HepG2 (cell line): Measurements from ENCODE around the gene ABHD17A. TPM values are rescaled to one million over a fixed set of nuclear protein-coding genes. Genes with fewer than 3 reads are reported as not detected.

Experiments used
- ATAC-seq: fragments of 200-7000 bp; cut with Tn5 transposase; 3 replicates; pipeline ENCODE4 v1.9.1; 2020; ENCODE audit warnings: mild to moderate bottlenecking, moderate library complexity
- BruUV-seq: library from RNA; stranded (reverse); fragments of 400-500 nt; replicated peaks from 2 replicates; lab custom pipeline; 2021; lab: Mats Ljungman, UMichigan
- CTCF ChIA-PET: fragments of 300-600 bp; formaldehyde crosslinking; extraction: SDS; loops from one replicate; lab custom pipeline; 2021; ENCODE audit warnings: low total read pairs, inconsistent platforms, low intra/inter-chr PET ratio; lab: Yijun Ruan, JAX
- POLR2A ChIA-PET: fragments of 350-600 bp; sonication (Branson Sonifier 250); formaldehyde crosslinking; loops from one replicate; lab custom pipeline; 2020; ENCODE audit warnings: antibody characterized with exemption, inconsistent platforms; lab: Yijun Ruan, JAX
- DNase-seq: peaks from one replicate; pipeline ENCODE4 v3.0.0-alpha.2; 2015; ENCODE audit warnings: low spot score
- FAIRE-seq: peaks from 3 replicates; lab custom pipeline; 2011; peaks lifted over from hg19 to GRCh38; lab: Jason Lieb, UNC
- H2AFZ ChIP-seq: one replicate; pipeline ENCODE4 v1.6.1; 2011; ENCODE audit warnings: low read length, inconsistent platforms
- H3K27ac ChIP-seq: fragments of 300-600 bp; 3 replicates; pipeline ENCODE4 v1.8.0; 2011; ENCODE audit warnings: mixed run types, mild to moderate bottlenecking, mixed read lengths, low read length, inconsistent platforms; ENCODE audit not compliant: insufficient read depth; ENCODE audit errors: extremely low read length
- H3K27me3 ChIP-seq, 2 experiments: fragments of 200-600 bp in 1 of 2; 2 replicates in 1 of 2; 3 replicates in 1 of 2; pipeline versions ENCODE4 v1.6.0 to v1.8.0; 2011; ENCODE audit warnings: low read length in 2 of 2, mild to moderate bottlenecking in 2 of 2, moderate library complexity in 2 of 2, inconsistent platforms in 1 of 2; ENCODE audit not compliant: insufficient read depth in 2 of 2, control insufficient read depth in 1 of 2
- H3K36me3 ChIP-seq, 2 experiments: fragments of 200-600 bp in 1 of 2; replicated peaks in 1 of 2; 2 replicates in 1 of 2; 3 replicates in 1 of 2; pipeline versions ENCODE4 v1.5.1 to v1.8.0; 2011; ENCODE audit warnings: low read length in 2 of 2, inconsistent platforms in 1 of 2; ENCODE audit not compliant: insufficient read depth in 2 of 2, control insufficient read depth in 1 of 2
- H3K4me1 ChIP-seq: 2 replicates; pipeline ENCODE4 v1.5.1; 2012; ENCODE audit warnings: low read length, inconsistent platforms; ENCODE audit not compliant: insufficient read depth
- H3K4me2 ChIP-seq: 2 replicates; pipeline ENCODE4 v1.6.0; 2011; ENCODE audit warnings: low read depth, low read length, inconsistent platforms
- H3K4me3 ChIP-seq, 3 experiments: fragments of 200-600 bp in 1 of 3; sonication (generic), shearing (Covaris generic) in 1 of 3; replicated peaks in 1 of 3; 2 replicates each; pipeline ENCODE4 v1.5.1; 2011 to 2016; ENCODE audit warnings: low read length in 3 of 3, inconsistent platforms in 2 of 3, low read depth in 2 of 3, mild to moderate bottlenecking in 2 of 3, control low read depth in 1 of 3, mixed read lengths in 1 of 3; ENCODE audit not compliant: insufficient read depth in 1 of 3
- H3K79me2 ChIP-seq: one replicate; pipeline ENCODE4 v1.6.1; 2011; ENCODE audit warnings: low read length, inconsistent platforms; ENCODE audit not compliant: insufficient read depth
- H3K9ac ChIP-seq: 2 replicates; pipeline ENCODE4 v1.6.0; 2011; ENCODE audit warnings: mild to moderate bottlenecking, low read depth, low read length, inconsistent platforms; ENCODE audit not compliant: insufficient read depth
- H3K9me3 ChIP-seq: 2 replicates; pipeline ENCODE4 v1.5.1; 2012; ENCODE audit warnings: mild to moderate bottlenecking, low read length
- H4K20me1 ChIP-seq: 2 replicates; pipeline ENCODE4 v1.6.0; 2011; ENCODE audit warnings: inconsistent platforms, mild to moderate bottlenecking, low read length, moderate library complexity; ENCODE audit not compliant: insufficient read depth
- ATF7-NPFF ChIP-seq: sonication (generic); formaldehyde crosslinking; IDR thresholded peaks from 2 replicates; pipeline ENCODE4 v1.8.1; 2023; ENCODE audit warnings: mild to moderate bottlenecking, low read depth, missing genetic modification reagents, moderate library complexity
- BORCS8-MEF2B ChIP-seq: sonication (generic); formaldehyde crosslinking; IDR thresholded peaks from 2 replicates; pipeline ENCODE4 v1.8.0; 2022; ENCODE audit warnings: mild to moderate bottlenecking, missing genetic modification reagents
- FOXJ3 ChIP-seq: sonication (generic); formaldehyde crosslinking; IDR thresholded peaks from 2 replicates; pipeline ENCODE4 v1.4.0; 2020; ENCODE audit warnings: missing genetic modification reagents, mild to moderate bottlenecking, borderline replicate concordance
- ISX ChIP-seq: sonication (generic); formaldehyde crosslinking; conservative IDR thresholded peaks from 2 replicates; pipeline ENCODE4 v1.5.0; 2020; ENCODE audit warnings: missing genetic modification reagents
- KAT8 ChIP-seq: IDR thresholded peaks from 2 replicates; pipeline ENCODE4 v1.6.1; 2016; ENCODE audit warnings: missing genetic modification reagents, missing compliant biosample characterization
- MAFG ChIP-seq: sonication (generic); formaldehyde crosslinking; IDR thresholded peaks from 2 replicates; pipeline ENCODE4 v1.5.1; 2020; ENCODE audit warnings: mild to moderate bottlenecking, missing genetic modification reagents
- MIER3 ChIP-seq: IDR thresholded peaks from 2 replicates; pipeline ENCODE4 v1.6.1; 2016; ENCODE audit warnings: missing compliant biosample characterization, borderline replicate concordance
- PCBP1 ChIP-seq: fragments of 200-400 bp; formaldehyde crosslinking; IDR thresholded peaks from 2 replicates; pipeline ENCODE4 v1.6.1; 2017; ENCODE audit warnings: mild to moderate bottlenecking, low read depth, low read length, borderline replicate concordance
- ZNF451 ChIP-seq: sonication (generic); formaldehyde crosslinking; IDR thresholded peaks from 2 replicates; pipeline ENCODE4 v1.5.0; 2020; ENCODE audit warnings: mild to moderate bottlenecking, missing genetic modification reagents
- WGBS: methylation state at CpG from one replicate; pipeline ENCODE4 v1.1.6; 2017; ENCODE audit warnings: low lambda C conversion rate; 5-methylcytosine and 5-hydroxymethylcytosine counted together
- in situ Hi-C: cut with HindIII; loops from 2 replicates; pipeline ENCODE4 v1.10.0; 2017; ENCODE audit warnings: low pct_unique_long_range_greater_than_20kb; ENCODE audit not compliant: extremely low pct_ligation_motif_present
- intact Hi-C: fragments of 100-400 bp; cut with micrococcal nuclease; formaldehyde crosslinking; loops from one replicate; pipeline ENCODE4 v1.10.0; 2022; ENCODE audit not compliant: unreplicated experiment
- polyA plus RNA-seq, 8 experiments: library from polyadenylated mRNA; depleted of rRNA in 3 of 8; stranded (reverse) in 7 of 8; unstranded in 1 of 8; fragments of >200 nt; fragmentation: Illumina TruSeq in 4 of 8; extraction: Trizol in 4 of 8; gene quantifications; 2 replicates each; pipeline versions ENCODE4 v1.2.1 to v1.2.3, GENCODE V29; 2011 to 2016; ENCODE audit warnings: low read depth in 4 of 8, missing spikeins in 1 of 8, mixed read lengths in 1 of 8; ENCODE audit not compliant: insufficient read depth in 1 of 8
- total RNA-seq, 5 experiments: library from RNA; depleted of rRNA; stranded (reverse); fragments of >200 nt; fragmentation: Illumina TruSeq; extraction: Trizol; gene quantifications; 2 replicates each; pipeline ENCODE4 v1.2.3, GENCODE V29; 2016; ENCODE audit warnings: low read depth in 1 of 5
- TF ChIP-seq, protein P1 (sequence below): sonication (generic); formaldehyde crosslinking; IDR thresholded peaks from 2 replicates; pipeline ENCODE4 v1.4.0; 2020; ENCODE audit warnings: missing genetic modification reagents
- TF ChIP-seq, protein P2 (sequence below): sonication (generic); formaldehyde crosslinking; IDR thresholded peaks from 2 replicates; pipeline ENCODE4 v1.9.0; 2021; ENCODE audit warnings: missing genetic modification reagents, mild to moderate bottlenecking, borderline replicate concordance
- TF ChIP-seq, protein P3 (sequence below): sonication (generic); formaldehyde crosslinking; IDR thresholded peaks from 2 replicates; pipeline ENCODE4 v1.9.0; 2022; ENCODE audit warnings: low read depth, missing genetic modification reagents
- TF ChIP-seq, protein P4 (sequence below): sonication (generic); formaldehyde crosslinking; IDR thresholded peaks from 2 replicates; pipeline ENCODE4 v1.4.0; 2020; ENCODE audit warnings: mild to moderate bottlenecking, low read depth, missing genetic modification reagents

Gene ABHD17A
- total and polyA plus RNA-seq, 2 of the 13 experiments (the other 11 are each of a cell fraction or from before 2014, with no cell fraction given), result 27.7 to 40.8 TPM

DNA sequence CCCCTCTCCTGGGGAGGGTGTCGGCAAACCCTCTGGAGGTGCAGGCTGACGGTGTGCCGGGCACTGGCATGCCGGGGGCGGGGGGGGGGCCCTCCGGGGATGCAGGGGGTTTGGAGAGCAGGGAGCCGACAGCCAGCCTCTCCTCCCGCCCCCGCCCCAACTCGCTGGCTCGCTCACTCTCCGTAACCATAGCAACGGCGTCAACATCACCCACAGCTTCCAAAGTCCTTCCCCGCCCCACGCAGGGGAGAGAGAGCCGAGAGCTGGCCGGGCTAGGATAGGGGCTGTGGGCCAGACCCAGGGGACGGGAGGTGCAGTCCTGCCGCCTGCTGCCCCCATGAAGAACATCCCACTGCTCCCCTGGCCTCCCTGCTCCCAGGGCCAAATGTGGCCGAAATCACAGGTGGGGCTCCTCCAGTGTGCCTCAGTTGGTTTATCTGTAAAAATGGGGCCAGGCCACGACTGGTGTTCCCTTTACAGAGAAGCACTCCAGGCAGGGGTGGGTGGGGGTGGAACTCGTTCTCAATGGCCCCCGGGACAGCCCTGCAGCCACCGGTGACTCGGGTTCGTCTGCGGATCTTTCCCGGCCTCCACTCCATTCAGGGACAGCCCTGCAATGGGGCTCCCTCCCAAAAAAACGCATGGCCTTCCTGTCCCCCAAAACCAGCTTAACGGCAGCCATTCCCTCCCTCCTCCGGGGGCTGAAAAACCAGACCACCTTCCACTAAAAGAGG lies 25.1 kb downstream of the ABHD17A start (continued):
- TF ChIP-seq, protein P1, sequence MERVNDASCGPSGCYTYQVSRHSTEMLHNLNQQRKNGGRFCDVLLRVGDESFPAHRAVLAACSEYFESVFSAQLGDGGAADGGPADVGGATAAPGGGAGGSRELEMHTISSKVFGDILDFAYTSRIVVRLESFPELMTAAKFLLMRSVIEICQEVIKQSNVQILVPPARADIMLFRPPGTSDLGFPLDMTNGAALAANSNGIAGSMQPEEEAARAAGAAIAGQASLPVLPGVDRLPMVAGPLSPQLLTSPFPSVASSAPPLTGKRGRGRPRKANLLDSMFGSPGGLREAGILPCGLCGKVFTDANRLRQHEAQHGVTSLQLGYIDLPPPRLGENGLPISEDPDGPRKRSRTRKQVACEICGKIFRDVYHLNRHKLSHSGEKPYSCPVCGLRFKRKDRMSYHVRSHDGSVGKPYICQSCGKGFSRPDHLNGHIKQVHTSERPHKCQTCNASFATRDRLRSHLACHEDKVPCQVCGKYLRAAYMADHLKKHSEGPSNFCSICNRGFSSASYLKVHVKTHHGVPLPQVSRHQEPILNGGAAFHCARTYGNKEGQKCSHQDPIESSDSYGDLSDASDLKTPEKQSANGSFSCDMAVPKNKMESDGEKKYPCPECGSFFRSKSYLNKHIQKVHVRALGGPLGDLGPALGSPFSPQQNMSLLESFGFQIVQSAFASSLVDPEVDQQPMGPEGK (CRISPR knock-in tag), result peak; percentile 88
- TF ChIP-seq FOXJ3, result 0 out of 2 replicates have a peak, but pooled peaks have one; percentile 51
- no peak for TF ChIP-seq KAT8 (CRISPR knock-in tag)
- 0 out of 2 replicates have a peak, but pooled peaks have one; percentile 77 for TF ChIP-seq PCBP1
- TF ChIP-seq, protein P2, sequence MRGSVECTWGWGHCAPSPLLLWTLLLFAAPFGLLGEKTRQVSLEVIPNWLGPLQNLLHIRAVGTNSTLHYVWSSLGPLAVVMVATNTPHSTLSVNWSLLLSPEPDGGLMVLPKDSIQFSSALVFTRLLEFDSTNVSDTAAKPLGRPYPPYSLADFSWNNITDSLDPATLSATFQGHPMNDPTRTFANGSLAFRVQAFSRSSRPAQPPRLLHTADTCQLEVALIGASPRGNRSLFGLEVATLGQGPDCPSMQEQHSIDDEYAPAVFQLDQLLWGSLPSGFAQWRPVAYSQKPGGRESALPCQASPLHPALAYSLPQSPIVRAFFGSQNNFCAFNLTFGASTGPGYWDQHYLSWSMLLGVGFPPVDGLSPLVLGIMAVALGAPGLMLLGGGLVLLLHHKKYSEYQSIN (CRISPR knock-in tag), result no peak

DNA sequence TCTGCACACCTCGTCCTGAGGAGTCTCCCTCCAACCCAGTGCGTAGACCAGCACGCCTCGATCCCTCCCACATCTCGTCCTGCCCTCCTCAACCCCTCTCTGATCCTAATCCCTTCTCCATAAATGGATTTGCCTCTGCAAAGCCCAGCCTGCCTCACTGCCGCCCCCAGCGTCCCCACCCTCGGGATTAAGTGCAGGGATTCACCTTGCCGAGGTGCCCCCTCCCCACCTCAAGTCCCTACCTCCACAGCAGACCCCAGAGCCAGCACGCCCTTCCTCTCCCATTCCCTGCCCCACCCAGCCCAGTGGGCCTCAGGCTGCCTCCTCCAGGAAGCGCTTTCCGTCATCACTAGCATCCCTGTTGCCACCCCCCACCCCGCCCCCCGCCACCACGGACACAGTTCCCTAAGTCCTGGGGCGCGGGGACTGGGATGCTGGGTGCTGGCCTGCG lies 25.9 kb downstream of the ABHD17A start:
- H2AFZ ChIP-seq, result no peak overlapping the region
- H3K27ac ChIP-seq, result peak overlapping the region; percentile 80
- peaks cover 63% of the 10 kb centered on the region for H3K79me2 ChIP-seq
- peak overlapping the region; percentile 89 to 95 (median 91); a peak in 4 of 6 replicates for H3K4me3 ChIP-seq
- no peaks in the 10 kb centered on the region for H3K36me3 ChIP-seq
- BruUV-seq, result no TSS peak
- H3K4me2 ChIP-seq, result peak overlapping the region; percentile 81
- no peaks in the 10 kb centered on the region for H3K9me3 ChIP-seq
- peak overlapping the region; percentile 84 for H3K9ac ChIP-seq
- peaks cover 49% of the 10 kb centered on the region for H4K20me1 ChIP-seq
- POLR2A ChIA-PET, result interaction anchor here (1.0 kb wide), 1 partner anchor 19 kb away, joined by 3 read pairs; no protein-coding TSS in a partner anchor
- in situ Hi-C loops, result no loop called here
- DNase-seq (no peak), ATAC-seq (no peak), FAIRE-seq (no peak)
- CTCF ChIA-PET, result no interaction called here
- 65% methylated on average over 17 of the region's 18 CpGs for WGBS
- H3K27me3 ChIP-seq, result no peaks in the 10 kb centered on the region; a peak in 1 of 5 replicates
- H3K4me1 ChIP-seq, result peaks cover 42% of the 10 kb centered on the region
- intact Hi-C loops, result no loop called here
- no peak for TF ChIP-seq BORCS8-MEF2B
- TF ChIP-seq MAFG (CRISPR knock-in tag), result no peak
- TF ChIP-seq, protein P3, sequence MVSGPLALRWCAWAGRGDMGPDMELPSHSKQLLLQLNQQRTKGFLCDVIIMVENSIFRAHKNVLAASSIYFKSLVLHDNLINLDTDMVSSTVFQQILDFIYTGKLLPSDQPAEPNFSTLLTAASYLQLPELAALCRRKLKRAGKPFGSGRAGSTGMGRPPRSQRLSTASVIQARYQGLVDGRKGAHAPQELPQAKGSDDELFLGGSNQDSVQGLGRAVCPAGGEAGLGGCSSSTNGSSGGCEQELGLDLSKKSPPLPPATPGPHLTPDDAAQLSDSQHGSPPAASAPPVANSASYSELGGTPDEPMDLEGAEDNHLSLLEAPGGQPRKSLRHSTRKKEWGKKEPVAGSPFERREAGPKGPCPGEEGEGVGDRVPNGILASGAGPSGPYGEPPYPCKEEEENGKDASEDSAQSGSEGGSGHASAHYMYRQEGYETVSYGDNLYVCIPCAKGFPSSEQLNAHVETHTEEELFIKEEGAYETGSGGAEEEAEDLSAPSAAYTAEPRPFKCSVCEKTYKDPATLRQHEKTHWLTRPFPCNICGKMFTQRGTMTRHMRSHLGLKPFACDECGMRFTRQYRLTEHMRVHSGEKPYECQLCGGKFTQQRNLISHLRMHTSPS (CRISPR knock-in tag), result no peak
- no peak for TF ChIP-seq ZNF451
- TF ChIP-seq, protein P4, sequence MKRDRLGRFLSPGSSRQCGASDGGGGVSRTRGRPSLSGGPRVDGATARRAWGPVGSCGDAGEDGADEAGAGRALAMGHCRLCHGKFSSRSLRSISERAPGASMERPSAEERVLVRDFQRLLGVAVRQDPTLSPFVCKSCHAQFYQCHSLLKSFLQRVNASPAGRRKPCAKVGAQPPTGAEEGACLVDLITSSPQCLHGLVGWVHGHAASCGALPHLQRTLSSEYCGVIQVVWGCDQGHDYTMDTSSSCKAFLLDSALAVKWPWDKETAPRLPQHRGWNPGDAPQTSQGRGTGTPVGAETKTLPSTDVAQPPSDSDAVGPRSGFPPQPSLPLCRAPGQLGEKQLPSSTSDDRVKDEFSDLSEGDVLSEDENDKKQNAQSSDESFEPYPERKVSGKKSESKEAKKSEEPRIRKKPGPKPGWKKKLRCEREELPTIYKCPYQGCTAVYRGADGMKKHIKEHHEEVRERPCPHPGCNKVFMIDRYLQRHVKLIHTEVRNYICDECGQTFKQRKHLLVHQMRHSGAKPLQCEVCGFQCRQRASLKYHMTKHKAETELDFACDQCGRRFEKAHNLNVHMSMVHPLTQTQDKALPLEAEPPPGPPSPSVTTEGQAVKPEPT (CRISPR knock-in tag), result no peak
- TF ChIP-seq ATF7-NPFF, result no peak
- TF ChIP-seq ISX, result no peak
- TF ChIP-seq MIER3 (CRISPR knock-in tag), result no peak
